HG03097 (cell line): ENCODE results near the gene SRC.
"Not testable (repeated sequence)": the region's sequence is repeated elsewhere in the genome, so short reads cannot be mapped to it uniquely, and the experiment has no call there.

Source experiments
- ATAC-seq: cut with Tn5 transposase; IDR thresholded peaks from one replicate; pipeline ENCODE4 v1.9.1; 2021; ENCODE audit not compliant: unreplicated experiment, low FRiP score

SRC gene

DNA sequence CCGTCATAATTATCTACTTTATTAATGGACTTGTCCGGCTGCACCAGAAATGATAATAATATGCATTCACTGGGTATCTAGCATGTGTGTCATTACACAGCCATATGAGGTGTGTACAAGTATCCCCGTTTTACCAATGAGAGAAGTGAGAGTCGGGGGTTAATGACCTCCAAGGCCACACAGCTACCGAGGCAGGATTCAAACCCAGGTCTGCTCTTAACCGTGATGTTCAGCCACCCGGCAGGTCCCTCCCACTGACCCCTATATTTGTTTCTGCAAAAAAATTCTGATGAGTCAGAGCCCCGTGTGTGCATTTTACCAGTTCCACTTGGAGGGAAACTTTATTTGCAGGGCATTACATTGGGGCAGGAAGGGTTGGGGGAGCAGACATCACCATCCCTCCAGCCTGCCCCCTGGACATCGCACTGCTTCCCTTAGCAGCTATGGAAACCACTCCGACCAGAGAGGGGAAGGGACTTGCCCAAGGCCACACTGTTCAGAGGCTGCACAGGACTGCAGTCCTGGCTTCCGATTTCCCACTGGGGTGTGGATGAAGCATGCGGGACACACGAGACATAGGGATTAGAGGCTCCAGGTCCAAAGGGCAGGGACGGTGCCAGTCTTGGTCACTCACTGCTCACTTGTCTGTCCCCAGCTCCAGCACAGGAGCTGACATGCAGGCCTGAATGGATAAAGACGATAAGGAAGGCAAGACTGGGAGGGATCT lies 10.1 kb upstream of the SRC start:
- peak; percentile 16 for ATAC-seq

DNA sequence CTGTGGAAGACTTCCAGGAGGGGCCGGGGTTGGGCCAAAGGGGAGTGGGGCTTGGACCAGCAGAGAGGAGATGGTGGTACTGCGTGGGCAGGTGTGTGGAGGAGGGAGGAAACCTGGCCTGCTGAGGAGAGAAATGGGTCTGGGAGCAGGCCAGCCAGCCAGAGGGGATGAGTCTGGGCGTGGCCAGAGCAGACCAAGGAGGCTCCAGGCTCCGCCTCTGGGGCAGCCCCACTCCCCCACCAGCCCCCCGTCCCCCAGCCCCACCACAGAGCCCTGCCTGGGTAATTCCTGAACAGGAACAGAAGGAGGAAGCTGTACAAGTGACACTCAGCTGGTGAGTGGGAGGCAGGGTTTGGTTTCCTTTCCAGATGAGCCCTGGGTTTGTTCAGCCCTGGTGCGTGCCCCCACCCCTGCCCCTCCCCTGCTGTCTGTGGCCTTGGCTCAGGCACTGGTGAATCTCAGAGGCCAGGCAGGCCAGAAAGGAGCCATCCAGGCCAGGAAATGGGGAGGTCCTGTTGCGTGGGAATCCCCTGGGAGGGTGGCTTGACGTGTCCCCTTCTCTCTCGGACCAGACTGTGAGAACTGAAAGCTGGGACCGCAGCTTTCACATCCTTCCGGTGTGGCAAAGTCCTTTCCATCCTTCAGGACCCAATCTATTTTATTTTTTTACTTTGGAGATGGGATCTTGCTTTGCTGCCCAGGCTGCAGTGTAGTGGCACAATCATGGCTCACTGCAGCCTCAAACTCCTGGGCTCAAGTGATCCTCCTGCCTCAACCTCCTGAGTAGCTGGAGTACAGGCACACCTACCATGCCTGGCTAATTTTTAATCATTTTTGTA lies 9.4 kb upstream of the SRC start:
- ATAC-seq, result peak; percentile 58

DNA sequence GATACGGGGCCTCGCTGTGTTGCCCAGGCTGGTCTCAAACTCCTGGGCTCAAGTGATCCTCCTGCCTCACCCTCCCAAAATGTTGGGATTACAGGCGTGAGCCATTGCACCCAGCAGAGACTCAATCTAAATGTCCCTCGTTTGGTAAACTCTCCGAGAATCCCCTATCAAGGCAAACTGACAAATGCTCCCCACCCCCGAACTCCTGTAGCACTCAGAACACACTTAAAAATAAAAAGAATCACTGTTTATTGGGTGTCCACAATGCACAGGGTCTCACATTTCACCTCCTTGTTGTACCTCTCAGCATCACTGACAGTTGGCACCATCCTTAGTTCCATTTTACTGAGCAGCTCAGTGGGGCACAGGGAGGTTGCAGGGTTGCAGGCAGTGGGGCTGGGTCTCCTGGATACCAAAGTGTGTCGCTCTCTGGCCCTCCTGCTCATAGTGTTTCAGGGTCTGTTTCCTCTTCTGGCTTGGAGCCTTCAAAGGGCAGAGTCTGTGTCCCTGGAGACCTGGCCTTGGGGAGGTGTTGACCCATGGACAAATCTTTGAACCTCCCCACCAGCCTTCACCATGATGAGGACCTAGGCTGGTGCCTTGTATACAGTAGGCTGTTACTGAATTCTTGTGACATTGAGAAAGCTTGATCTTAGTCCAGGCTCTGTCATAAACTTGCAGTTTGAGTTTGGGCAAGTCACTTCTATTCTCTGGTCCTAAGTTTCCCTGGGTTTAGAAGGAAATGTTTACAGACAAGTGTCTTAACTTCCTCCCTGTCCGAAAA lies 8.5 kb upstream of the SRC start:
- ATAC-seq, result peak; percentile 22

DNA sequence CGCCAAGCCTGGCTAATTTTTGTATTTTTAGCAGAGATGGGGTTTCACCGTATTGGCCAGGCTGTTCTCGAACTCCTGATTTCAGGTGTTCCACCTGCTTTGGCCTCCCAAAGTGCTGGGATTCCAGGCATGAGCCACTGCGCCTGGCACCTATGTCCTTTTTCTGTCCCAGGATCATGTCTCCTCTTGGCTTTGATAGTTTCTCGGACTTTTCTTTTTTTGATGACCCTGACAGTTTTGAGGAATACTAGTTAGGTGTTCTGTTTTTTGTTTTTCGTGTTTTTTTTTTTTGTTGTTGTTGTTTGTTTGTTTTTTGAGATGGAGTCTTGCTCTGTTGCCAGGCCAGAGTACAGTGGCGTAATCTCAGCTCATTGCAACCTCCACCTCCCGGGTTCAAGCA lies 7.6 kb upstream of the SRC start:
- ATAC-seq, result not testable (repeated sequence)

DNA sequence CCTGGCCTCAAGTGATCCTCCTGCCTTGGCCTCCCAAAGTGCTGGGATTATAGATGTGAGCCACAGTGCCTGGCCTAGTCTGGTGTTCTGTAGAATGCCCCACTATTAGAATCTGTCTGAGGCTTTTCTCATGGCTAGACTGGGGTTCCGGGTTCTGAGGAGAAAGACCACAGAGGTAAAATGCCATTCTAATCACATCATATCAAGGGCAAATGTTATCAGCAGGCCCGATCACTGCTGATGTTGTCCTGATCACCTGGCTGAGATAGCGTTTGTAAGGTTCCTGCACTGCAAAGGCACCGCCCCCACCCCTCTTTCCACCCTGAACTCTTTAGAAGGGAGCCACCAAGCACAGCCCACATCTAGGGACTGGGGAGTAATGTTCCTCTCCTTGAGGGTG lies 6.7 kb upstream of the SRC start:
- no peak for ATAC-seq

DNA sequence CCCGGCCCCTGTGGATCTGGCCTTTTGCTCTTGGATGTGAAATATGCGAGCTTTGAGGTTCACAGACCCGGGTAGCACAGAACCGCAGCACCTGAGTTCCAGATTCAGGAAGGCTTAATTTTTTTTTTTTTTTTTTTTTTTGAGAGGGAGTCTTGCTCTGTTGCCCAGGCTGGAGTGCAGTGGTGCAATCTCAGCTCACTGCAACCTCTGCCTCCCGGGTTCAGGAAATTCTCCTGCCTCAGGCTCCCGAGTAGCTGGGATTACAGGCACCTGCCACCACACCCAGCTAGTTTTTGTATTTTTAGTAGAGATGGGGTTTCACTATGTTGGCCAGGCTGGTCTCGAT lies 6.2 kb upstream of the SRC start:
- not testable (repeated sequence) for ATAC-seq

DNA sequence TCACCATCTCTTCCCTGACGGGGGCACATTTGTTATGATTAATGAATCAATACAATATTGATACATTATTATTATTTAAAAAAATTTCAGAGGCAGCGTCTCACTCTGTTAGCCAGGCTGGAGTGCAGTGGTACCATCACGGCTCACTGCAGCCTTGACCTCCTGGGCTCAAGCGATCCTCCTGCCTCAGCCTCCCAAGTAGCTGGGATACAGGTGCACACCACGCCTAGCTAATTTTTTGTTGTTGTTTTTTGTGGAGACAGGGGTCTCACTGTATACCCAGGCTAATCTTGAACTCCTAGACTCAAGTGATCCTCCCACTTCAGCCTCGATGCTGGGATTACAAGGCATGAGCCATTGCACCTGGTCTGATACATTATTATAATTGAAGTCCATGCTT lies 4.9 kb upstream of the SRC start:
- no peak for ATAC-seq

DNA sequence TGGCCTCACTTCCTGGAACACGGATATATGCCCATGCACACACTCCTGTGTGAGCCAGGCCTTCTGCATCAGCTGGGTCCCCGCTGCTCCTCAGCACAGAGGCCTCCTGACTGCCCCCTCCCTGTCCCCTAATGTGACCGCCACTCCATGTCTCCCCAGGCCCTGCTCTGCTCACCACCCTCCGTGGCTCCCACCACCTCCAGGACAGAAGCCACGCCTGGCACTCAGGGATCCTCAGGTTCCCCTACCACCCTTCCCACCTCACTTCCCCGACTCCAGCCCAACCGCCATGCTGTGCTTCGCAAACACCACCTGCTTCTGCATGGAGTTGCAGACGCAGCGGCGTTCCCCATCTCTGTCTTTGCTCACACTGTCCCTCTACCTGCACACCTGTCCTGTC lies 4.3 kb upstream of the SRC start:
- no peak for ATAC-seq

DNA sequence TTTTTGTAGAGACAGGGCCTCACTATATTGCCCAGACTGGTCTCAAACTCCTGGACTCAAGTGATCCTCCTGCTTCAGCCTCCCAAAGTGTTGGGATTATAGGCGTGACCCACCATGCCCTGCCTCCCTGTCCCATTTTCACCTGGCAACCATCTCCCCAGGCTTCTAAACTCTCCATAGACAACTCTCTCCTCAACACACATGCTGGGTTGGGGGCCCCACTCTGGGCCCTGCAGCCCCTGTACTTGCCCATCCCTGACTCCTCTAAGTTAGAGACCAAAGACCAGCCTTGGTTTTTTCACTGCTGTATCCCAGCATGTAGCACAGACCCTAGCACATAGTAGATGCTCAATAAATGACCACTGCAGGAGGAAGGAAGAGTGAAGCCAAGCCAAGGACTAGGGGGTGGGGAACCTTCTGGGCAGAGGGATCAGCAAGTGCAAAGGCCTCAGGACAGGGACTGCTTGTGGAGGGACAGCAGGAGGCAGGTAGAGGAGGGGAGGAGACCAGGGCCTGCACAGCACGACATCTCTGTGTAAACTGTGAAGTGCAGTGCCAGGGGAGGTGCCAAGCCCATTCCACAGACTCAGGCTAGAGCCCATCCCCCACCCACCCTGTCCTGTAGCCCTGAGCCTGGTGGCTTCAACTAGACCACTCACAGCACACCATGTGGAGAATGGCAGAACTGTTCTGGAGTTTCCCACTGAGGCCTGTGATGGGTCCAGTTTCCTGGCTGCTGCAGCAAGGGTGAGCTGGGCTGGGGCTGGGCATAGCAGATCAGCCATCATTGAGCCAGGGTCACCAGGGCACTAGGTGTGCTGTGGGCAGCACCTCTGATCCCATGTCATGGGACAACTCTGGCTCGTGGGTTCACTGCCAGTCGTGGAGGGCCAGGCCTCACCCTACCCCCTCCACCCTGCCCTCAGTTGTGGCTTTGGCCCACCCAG lies 3.4 kb upstream of the SRC start:
- ATAC-seq, result no peak

DNA sequence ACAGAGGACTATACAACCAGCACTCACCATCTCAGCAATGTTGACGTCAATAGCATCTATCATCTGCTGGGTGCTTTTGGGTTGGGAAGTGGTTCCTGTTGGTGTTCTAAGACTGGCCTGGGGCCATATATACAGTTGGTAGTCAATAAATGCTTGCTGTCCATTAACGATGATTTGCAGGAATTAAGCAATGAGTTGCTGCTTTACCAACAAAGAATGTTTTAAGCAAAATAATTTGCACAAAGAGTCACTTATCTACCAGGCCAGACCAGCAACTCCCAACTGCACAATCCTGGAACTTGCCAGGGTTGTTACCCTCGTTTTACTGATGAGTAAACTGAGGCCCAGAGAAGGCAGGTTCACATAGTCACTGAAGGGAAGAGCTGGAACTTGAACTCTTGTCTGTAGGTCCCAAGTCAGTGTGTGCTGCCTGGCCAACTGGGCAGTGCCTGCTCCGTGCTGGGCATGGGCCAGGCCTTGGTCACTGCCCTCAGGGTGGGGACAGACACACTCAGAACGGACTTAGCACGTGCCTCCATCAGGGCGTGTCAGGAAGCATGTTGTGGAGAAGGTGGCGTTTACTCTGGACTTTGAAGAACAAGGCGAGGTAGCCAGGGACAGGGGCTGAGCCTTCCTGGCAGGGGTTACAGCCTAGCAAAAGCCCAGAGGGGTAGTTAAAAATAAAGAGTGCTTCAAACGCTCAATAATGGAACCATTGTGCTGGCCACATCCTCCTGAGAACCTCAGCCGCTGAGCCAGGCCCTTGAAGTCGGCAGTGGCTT lies 2.5 kb upstream of the SRC start:
- no peak for ATAC-seq

DNA sequence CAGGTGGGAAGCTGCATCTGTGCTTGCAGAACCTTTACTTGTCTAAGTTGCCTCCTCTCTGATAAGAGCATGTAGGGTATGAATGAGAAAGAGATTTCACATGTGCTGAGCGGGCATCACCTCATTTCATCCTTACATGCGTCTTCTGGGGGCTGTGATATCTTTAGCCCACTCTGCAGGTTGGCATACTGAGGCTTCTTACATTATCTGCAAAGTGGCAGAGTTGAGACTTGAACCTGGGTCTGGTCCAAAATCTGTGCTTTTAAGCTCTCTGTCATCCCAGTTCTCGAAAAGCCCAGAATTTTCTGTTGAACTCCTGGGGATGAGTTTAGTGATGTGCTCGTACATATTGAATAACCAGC lies 2.0 kb upstream of the SRC start:
- no peak for ATAC-seq

DNA sequence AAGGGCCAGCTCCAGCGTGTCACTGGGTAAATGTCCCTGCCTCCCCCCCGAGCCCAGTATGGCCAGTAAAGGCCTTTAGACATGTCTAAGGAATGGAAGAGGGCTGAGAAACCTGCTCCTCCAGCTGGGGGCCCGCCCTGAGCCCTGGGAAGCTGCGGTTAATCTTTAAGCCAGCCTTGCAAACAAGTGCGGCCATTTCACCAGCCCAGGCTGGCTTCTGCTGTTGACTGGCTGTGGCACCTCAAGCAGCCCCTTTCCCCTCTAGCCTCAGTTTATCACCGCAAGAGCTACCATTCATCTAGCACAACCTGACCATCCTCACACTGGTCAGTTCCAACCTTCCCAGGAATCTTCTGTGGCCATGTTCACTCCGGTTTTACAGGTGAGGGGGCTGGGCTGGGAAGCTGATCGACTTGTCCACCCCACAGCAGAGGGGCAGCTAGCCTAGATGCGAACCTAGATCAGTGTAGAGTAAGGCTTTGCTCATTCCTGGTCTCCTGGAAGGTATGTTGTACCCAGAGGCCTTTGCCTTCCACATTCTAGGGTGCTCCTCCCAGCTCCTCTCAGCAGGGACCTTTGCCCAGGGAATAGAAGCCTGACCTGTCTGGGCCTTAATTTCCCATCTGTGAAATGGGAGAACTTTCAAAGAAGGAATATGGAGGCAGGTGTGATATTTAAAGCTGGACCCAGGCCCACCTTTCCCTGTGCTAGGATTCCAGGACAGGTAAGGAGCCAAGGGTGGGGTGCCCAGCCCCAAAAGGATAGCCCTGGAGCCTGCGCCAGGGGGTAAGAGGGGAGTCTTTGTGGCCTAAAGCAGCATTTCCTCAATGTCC lies 1.2 kb upstream of the SRC start:
- no peak for ATAC-seq

DNA sequence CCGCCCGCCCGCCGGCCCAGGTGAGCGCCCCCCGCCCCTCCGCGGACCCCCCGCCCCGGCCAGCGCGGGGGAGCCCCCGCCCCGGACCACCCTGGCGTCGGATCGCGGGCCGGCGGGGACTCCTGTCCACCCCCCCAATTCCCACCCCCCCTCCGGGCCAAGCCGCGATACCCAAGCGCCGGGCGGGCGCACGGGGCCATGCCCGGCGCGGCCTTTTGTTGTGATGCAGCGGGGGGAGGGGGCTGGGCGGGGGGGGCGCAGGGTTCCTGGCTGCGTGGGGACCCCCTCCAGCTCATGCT lies 245 bp downstream of the SRC start:
- ATAC-seq, result no peak

DNA sequence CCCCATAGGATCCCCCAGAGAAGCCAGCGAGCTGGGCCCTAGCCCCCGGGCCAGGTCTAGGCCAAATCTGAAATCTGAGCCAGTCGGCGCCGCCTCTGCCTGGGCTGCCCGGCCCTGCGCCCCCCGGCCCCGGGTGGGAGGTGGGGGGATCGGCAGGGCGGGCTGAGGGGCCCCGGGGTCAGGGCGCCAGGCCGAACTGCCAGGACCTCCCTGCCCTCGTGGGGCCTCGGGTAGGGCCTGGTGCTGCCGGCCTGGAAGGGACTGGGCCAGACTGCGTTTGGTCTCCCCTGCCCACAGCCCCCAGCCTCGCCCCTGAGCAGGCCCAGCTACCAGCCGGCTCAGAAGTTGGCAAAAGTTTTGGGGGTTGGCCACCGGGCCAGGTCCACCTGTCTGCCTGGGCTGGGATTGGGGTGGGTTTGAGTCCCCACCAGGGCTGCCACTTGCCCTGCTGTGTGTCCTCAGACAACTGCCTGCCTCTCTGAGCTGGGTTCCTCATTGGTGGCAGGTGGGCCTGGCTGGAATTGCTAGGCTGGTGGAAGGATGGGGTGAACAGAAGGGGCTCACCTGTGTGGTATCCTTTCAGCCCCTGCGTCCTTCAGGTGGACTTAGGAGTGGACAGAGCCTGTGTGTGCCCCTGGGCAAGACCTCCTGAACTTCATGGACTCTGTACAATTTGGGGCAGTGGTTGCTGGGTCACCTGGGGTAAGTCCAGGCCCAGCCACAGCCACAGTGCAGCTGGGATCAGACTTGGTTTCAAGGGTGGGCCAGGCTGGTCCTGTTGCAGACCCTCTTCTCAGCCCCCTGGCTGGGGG lies 801 bp downstream of the SRC start:
- ATAC-seq, result no peak

DNA sequence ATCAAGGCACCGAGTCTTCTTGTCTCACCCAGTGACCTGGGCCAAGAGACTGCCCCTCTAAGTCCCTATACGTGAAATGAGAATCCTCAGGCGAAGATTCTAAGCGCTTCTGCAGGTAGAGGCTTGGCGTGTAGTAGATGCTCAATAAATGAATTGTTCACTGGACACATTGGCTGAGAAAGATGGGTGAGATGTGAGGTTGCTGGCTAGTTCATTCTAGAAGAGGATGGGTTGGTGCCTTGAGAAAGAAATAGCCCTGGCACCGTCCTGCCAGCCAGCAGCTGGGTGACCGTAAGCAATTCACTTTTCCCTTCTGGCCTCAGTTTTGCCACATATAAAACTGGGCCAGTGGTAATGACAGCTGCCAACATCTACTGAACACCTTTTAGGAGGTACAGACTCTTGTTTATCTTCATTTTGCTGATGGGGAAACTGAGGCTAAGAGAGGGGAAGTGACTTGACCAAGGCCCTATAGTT lies 1.4 kb downstream of the SRC start:
- no peak for ATAC-seq

DNA sequence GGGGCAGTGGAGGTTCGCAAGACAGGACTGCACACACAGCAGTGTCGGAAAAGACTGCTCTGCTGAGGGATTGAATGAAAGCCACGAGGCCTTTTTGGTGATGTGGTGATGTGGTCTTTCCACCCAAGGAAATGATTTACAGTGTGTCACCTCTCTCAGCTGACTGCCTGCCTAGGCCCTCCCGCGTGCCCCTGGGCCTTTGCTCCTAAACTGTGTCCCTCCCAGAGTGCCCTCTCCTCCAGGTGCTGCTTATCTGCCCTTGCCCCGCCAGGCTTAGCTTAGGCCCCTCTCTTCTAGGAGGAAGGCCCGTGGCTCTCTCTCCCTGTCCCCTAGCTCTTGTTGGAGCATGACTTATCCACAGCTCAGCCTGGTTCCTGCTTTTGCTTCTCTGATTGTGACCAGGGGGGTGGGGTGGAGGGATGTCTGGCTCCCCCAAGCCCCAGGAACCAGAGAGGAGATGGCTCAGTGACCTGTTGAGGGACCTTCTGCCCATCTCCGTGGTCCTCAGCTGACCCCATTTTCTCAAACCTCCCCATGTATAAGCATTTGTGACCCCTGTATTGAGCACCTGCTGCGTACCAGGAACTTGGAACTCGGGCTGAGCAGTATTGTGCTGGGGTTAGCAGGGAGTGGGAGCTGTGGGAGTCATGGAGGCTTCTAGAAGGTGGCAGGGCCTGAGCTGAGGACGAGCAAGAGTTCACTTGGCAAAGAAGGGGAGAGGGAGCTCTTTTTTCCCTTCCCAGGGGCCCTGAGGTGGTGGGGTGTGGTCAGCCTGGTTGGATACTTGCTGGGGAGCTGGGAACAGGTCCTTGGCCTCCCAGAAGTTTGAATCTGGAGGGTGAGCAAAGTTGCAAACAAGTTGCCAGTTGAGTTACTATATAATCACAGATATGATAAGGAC lies 2.2 kb downstream of the SRC start:
- ATAC-seq, result no peak
